IMR-90 (cell line): ENCODE results near the gene CSAD. TPM values are rescaled to one million over a fixed set of nuclear protein-coding genes. Genes with fewer than 3 reads are reported as not detected.

ENCODE experiments used
- ATAC-seq: fragments of 200-7000 bp; cut with Tn5 transposase; 2 replicates; pipeline ENCODE4 v1.9.1; 2020; ENCODE audit warnings: low read depth, mild to moderate bottlenecking, moderate library complexity
- BruUV-seq: library from RNA; stranded (reverse); fragments of 400-500 nt; replicated peaks from 2 replicates; lab custom pipeline; 2021; lab: Mats Ljungman, UMichigan
- CTCF ChIA-PET: fragments of 300-600 bp; formaldehyde crosslinking; extraction: SDS; loops from one replicate; lab custom pipeline; 2021; ENCODE audit warnings: antibody characterized with exemption; lab: Yijun Ruan, JAX
- POLR2A ChIA-PET: fragments of 300-600 bp; sonication (Branson Sonifier 250); formaldehyde crosslinking; loops from one replicate; lab custom pipeline; 2022; ENCODE audit warnings: antibody characterized with exemption; ENCODE audit not compliant: unreplicated experiment; lab: Charles Lee
- DNase-seq: peaks from one replicate; pipeline ENCODE4 v3.0.0; 2013
- H2AFZ ChIP-seq: replicated peaks from 2 replicates; pipeline ENCODE3; 2013; ENCODE audit warnings: low read length, mild to moderate bottlenecking; ENCODE audit not compliant: poor library complexity
- H2AK5ac ChIP-seq: 2 replicates; pipeline ENCODE4 v1.6.1; 2013; ENCODE audit warnings: low read depth, low read length, inconsistent platforms
- H2AK9ac ChIP-seq: replicated peaks from 2 replicates; pipeline ENCODE3; 2013; ENCODE audit warnings: mild to moderate bottlenecking, low read depth, low read length, moderate library complexity; ENCODE audit not compliant: poor library complexity
- H2BK120ac ChIP-seq: 2 replicates; pipeline ENCODE4 v1.6.1; 2013; ENCODE audit warnings: low read depth, low read length, inconsistent platforms
- H2BK15ac ChIP-seq: 3 replicates; pipeline ENCODE4 v1.6.1; 2013; ENCODE audit warnings: low read depth, low read length, inconsistent platforms
- H2BK20ac ChIP-seq: 2 replicates; pipeline ENCODE4 v1.6.1; 2013; ENCODE audit warnings: low read depth, mild to moderate bottlenecking, inconsistent platforms, low read length, moderate library complexity
- H2BK5ac ChIP-seq: 2 replicates; pipeline ENCODE4 v1.6.1; 2013; ENCODE audit warnings: mild to moderate bottlenecking, low read depth, low read length, inconsistent platforms; ENCODE audit not compliant: poor library complexity, severe bottlenecking
- H3K14ac ChIP-seq: replicated peaks from 2 replicates; pipeline ENCODE4 v1.6.1; 2013; ENCODE audit warnings: low read depth, low read length, inconsistent platforms
- H3K18ac ChIP-seq: 2 replicates; pipeline ENCODE4 v1.6.1; 2013; ENCODE audit warnings: low read depth, low read length, control low read depth
- H3K23ac ChIP-seq: 2 replicates; pipeline ENCODE4 v1.6.1; 2013; ENCODE audit warnings: low read depth, low read length, inconsistent platforms
- H3K27ac ChIP-seq: 2 replicates; pipeline ENCODE4 v1.5.1; 2013; ENCODE audit warnings: mild to moderate bottlenecking, control low read depth, low read length; ENCODE audit not compliant: insufficient read depth
- H3K27me3 ChIP-seq: 2 replicates; pipeline ENCODE4 v1.6.1; 2013; ENCODE audit warnings: low read length; ENCODE audit not compliant: control insufficient read depth, insufficient read depth
- H3K36me3 ChIP-seq: 2 replicates; pipeline ENCODE4 v1.6.1; 2013; ENCODE audit warnings: low read length, mixed read lengths; ENCODE audit not compliant: control insufficient read depth, insufficient read depth
- H3K4ac ChIP-seq: 2 replicates; pipeline ENCODE4 v1.6.1; 2013; ENCODE audit warnings: low read depth, low read length, inconsistent platforms
- H3K4me1 ChIP-seq: 2 replicates; pipeline ENCODE4 v1.6.1; 2013; ENCODE audit warnings: low read length, mixed read lengths; ENCODE audit not compliant: control insufficient read depth, insufficient read depth
- H3K4me2 ChIP-seq: 2 replicates; pipeline ENCODE4 v1.6.1; 2013; ENCODE audit warnings: low read depth, mild to moderate bottlenecking, control low read depth, low read length, moderate library complexity
- H3K4me3 ChIP-seq: 2 replicates; pipeline ENCODE4 v1.5.1; 2013; ENCODE audit warnings: low read depth, mild to moderate bottlenecking, control low read depth, low read length, moderate library complexity; ENCODE audit not compliant: insufficient read depth
- H3K56ac ChIP-seq: 2 replicates; pipeline ENCODE4 v1.6.1; 2013; ENCODE audit warnings: low read length, inconsistent platforms; ENCODE audit not compliant: insufficient read depth; ENCODE audit errors: extremely low read depth
- H3K79me1 ChIP-seq, 2 experiments: 2 replicates each; pipeline ENCODE4 v1.6.1; 2013; ENCODE audit warnings: low read length in 2 of 2, inconsistent platforms in 1 of 2, low read depth in 1 of 2
- H3K9ac ChIP-seq: 2 replicates; pipeline ENCODE4 v1.6.1; 2013; ENCODE audit warnings: low read depth, low read length, control low read depth
- H3K9me1 ChIP-seq: 2 replicates; pipeline ENCODE4 v1.6.1; 2013; ENCODE audit warnings: low read length, inconsistent platforms; ENCODE audit not compliant: insufficient read depth
- H3K9me3 ChIP-seq: 2 replicates; pipeline ENCODE4 v1.6.1; 2013; ENCODE audit warnings: low read length; ENCODE audit not compliant: control insufficient read depth, insufficient read depth
- H4K20me1 ChIP-seq: 2 replicates; pipeline ENCODE4 v1.6.1; 2013; ENCODE audit warnings: low read length, inconsistent platforms; ENCODE audit not compliant: insufficient read depth
- H4K5ac ChIP-seq: 2 replicates; pipeline ENCODE4 v1.6.1; 2013; ENCODE audit warnings: mild to moderate bottlenecking, low read depth, low read length, control low read depth
- H4K8ac ChIP-seq, 2 experiments: 2 replicates each; pipeline ENCODE4 v1.6.1; 2013; ENCODE audit warnings: low read depth in 2 of 2, low read length in 2 of 2, control low read depth in 1 of 2, inconsistent platforms in 1 of 2
- H4K91ac ChIP-seq: 2 replicates; pipeline ENCODE4 v1.6.1; 2013; ENCODE audit warnings: low read depth, low read length, inconsistent platforms; ENCODE audit not compliant: insufficient read depth
- BHLHE40 ChIP-seq: fragments of 150-350 bp; IDR thresholded peaks from 2 replicates; pipeline ENCODE4 v1.6.1; 2016; ENCODE audit warnings: mild to moderate bottlenecking, low read depth, low read length
- CHD1 ChIP-seq: IDR thresholded peaks from 2 replicates; pipeline ENCODE4 v1.6.1; 2012; ENCODE audit warnings: low read depth, low read length, improper control_type of control experiment
- MAZ ChIP-seq: IDR thresholded peaks from 2 replicates; pipeline ENCODE4 v1.6.1; 2012; ENCODE audit warnings: low read depth, mild to moderate bottlenecking, low read length, improper control_type of control experiment, moderate library complexity, borderline replicate concordance
- NFE2L2 ChIP-seq: fragments of 150-350 bp; IDR thresholded peaks from 2 replicates; pipeline ENCODE4 v1.6.1; 2016; ENCODE audit warnings: low read depth, mild to moderate bottlenecking, low read length
- POLR2A ChIP-seq: IDR thresholded peaks from 2 replicates; pipeline ENCODE4 v1.6.1; 2012; ENCODE audit warnings: mild to moderate bottlenecking, low read depth, low read length
- RAD21 ChIP-seq: IDR thresholded peaks from 2 replicates; pipeline ENCODE4 v1.6.1; 2012; ENCODE audit warnings: low read length, improper control_type of control experiment
- RCOR1 ChIP-seq: IDR thresholded peaks from 2 replicates; pipeline ENCODE4 v1.6.1; 2012; ENCODE audit warnings: mild to moderate bottlenecking, low read length, improper control_type of control experiment; ENCODE audit not compliant: insufficient replicate concordance
- SMC3 ChIP-seq: fragments of 150-350 bp; IDR thresholded peaks from 2 replicates; pipeline ENCODE4 v1.6.1; 2016; ENCODE audit warnings: low read depth, mild to moderate bottlenecking, antibody characterized with exemption, low read length, moderate library complexity
- WGBS, 2 experiments: methylation state at CpG; one replicate each; pipeline versions ENCODE4 v1.1.5 to v1.1.7; 2013; ENCODE audit warnings: missing lambda C conversion rate in 2 of 2; ENCODE audit not compliant: insufficient read length in 1 of 2; ENCODE audit errors: extremely low coverage in 2 of 2; 5-methylcytosine and 5-hydroxymethylcytosine counted together
- dilution Hi-C: fragments of 300-500 bp; cut with HindIII; formaldehyde crosslinking; loops from one replicate; pipeline ENCODE4 v1.14.3; 2018; ENCODE audit warnings: low sequenced_read_pairs; ENCODE audit not compliant: unreplicated experiment
- in situ Hi-C: fragments of 300-500 bp; cut with MboI; formaldehyde crosslinking; loops from 3 replicates; pipeline ENCODE4 v1.14.3; 2019; ENCODE audit warnings: low sequenced_read_pairs, inconsistent platforms, mixed read lengths
- intact Hi-C: fragments of 100-400 bp; cut with micrococcal nuclease; formaldehyde crosslinking; loops from 2 replicates; pipeline ENCODE4 v1.10.0; 2022
- polyA plus RNA-seq, 3 experiments: library from polyadenylated mRNA; depleted of rRNA; stranded (reverse); fragments of >200 nt; gene quantifications; 2 replicates each; pipeline ENCODE4 v1.2.3, GENCODE V29; 2012; ENCODE audit warnings: low replicate concordance in 1 of 3
- total RNA-seq: library from RNA; depleted of rRNA; stranded (reverse); fragments of >200 nt; gene quantifications from 2 replicates; pipeline ENCODE4 v1.2.3, GENCODE V29; 2012
- TF ChIP-seq, protein P1 (sequence below): conservative IDR thresholded peaks from 2 replicates; pipeline ENCODE4 v1.5.1; 2012; ENCODE audit warnings: mild to moderate bottlenecking, low read depth, low read length, improper control_type of control experiment
- TF ChIP-seq, protein P2 (sequence below): fragments of 150-350 bp; IDR thresholded peaks from 2 replicates; pipeline ENCODE4 v1.6.1; 2017; ENCODE audit warnings: mild to moderate bottlenecking, antibody characterized with exemption, low read length, low read depth

The CSAD gene
- total and polyA plus RNA-seq, 2 of the 4 experiments (the other 2 are of a cell fraction), result 5.4 to 45.6 TPM

DNA sequence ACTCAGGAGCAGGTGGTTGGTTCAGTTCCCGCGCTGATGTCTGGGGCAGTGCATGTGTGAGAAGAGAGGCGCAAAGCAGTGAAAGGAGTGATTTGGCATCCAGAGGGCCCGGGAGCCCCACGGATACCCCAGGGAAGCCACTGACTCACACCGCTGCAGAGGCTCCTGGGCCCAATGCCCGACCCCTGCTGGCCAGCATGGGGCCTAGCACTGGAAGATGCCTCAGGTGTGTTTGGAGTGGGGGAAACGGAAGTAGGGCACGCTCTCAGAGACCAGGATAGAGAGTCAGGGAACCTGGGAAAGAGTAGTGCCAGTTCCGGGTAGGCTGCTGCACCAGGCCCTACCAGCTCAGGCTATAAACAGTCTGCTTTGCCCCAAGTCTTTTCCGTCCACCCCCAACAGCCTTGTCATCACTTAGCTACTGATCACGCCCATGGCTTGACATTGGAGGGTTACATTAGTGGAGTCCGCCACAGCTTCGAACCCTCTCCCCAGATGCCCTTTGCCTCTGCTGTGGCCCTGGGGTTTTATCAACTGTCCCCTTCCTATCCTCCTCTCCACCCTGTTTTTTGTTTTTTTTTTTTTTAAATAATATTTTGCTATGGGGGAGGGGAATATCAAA, 9.5 kb upstream of the CSAD start:
- dilution Hi-C loops, result no loop called here
- Histone ChIP-seq H3K56ac (no peak overlapping the region), H4K5ac (no peak overlapping the region), H3K27ac (no peak overlapping the region), H2AK9ac (peak overlapping the region; percentile 84), H4K91ac (no peak overlapping the region), H3K4ac (no peak overlapping the region), H2BK5ac (no peak overlapping the region), H3K18ac (no peak overlapping the region), H3K4me3 (no peak overlapping the region), H2BK15ac (no peak overlapping the region), H2AFZ (peak overlapping the region; percentile 65), H4K8ac (no peak overlapping the region; a peak in 1 of 4 replicates), H3K23ac (no peak overlapping the region), H3K9me3 (no peaks in the 10 kb centered on the region), H3K4me1 (no peaks in the 10 kb centered on the region; the same call in 1 of the 2 replicates), H2AK5ac (peak overlapping the region; percentile 17; the same call in 1 of the 2 replicates), H4K20me1 (no peaks in the 10 kb centered on the region), H3K36me3 (peaks cover 37% of the 10 kb centered on the region), H3K27me3 (no peaks in the 10 kb centered on the region), H3K9me1 (peaks cover 14% of the 10 kb centered on the region), H3K14ac (no peak overlapping the region), H3K9ac (no peak overlapping the region), H3K79me1 (peaks cover 3 to 25% of the 10 kb centered on the region in 2 experiments; a peak in 2 of 4 replicates), H2BK120ac (no peak overlapping the region), H2BK20ac (no peak overlapping the region), H3K4me2 (no peak overlapping the region)
- intact Hi-C loops, result loop anchor here (1.0 kb wide), 2 partner anchors 31 to 124 kb away; no protein-coding TSS in a partner anchor
- WGBS, 2 experiments, result 36% methylated on average over 8 of the region's 14 CpGs; no CpG with 5 or more reads in 1 of the 2 experiments
- ATAC-seq (peak; percentile 90), DNase-seq (peak; percentile 59)
- CTCF ChIA-PET, result interaction anchor here (1.0 to 1.7 kb wide), 4 partner anchors 8 to 124 kb away, joined by 3 to 5 read pairs (median 4); no protein-coding TSS in a partner anchor
- TF ChIP-seq RAD21 (peak; percentile 59), MAZ (no peak), CHD1 (no peak), RCOR1 (no peak), POLR2A (no peak), NFE2L2 (no peak), SMC3 (peak; percentile 69), BHLHE40 (no peak)
- TF ChIP-seq, protein P1, sequence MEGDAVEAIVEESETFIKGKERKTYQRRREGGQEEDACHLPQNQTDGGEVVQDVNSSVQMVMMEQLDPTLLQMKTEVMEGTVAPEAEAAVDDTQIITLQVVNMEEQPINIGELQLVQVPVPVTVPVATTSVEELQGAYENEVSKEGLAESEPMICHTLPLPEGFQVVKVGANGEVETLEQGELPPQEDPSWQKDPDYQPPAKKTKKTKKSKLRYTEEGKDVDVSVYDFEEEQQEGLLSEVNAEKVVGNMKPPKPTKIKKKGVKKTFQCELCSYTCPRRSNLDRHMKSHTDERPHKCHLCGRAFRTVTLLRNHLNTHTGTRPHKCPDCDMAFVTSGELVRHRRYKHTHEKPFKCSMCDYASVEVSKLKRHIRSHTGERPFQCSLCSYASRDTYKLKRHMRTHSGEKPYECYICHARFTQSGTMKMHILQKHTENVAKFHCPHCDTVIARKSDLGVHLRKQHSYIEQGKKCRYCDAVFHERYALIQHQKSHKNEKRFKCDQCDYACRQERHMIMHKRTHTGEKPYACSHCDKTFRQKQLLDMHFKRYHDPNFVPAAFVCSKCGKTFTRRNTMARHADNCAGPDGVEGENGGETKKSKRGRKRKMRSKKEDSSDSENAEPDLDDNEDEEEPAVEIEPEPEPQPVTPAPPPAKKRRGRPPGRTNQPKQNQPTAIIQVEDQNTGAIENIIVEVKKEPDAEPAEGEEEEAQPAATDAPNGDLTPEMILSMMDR, result peak; percentile 70
- TF ChIP-seq, protein P2, sequence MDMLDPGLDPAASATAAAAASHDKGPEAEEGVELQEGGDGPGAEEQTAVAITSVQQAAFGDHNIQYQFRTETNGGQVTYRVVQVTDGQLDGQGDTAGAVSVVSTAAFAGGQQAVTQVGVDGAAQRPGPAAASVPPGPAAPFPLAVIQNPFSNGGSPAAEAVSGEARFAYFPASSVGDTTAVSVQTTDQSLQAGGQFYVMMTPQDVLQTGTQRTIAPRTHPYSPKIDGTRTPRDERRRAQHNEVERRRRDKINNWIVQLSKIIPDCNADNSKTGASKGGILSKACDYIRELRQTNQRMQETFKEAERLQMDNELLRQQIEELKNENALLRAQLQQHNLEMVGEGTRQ, result no peak
- in situ Hi-C loops, result no loop called here
- POLR2A ChIA-PET, result no interaction called here
- BruUV-seq, result TSS peak; percentile 47
